ENCODE measurements around the gene GABBR2. TPM values are rescaled to one million over a fixed set of nuclear protein-coding genes. Genes with fewer than 3 reads are reported as not detected.
"Not testable (repeated sequence)": the region's sequence is repeated elsewhere in the genome, so short reads cannot be mapped to it uniquely, and the experiment has no call there.

The GABBR2 gene
- total RNA-seq, 1 donor from 2014 or later = not detected

- intact Hi-C loops (cut with micrococcal nuclease) = no loop called here
These were observed 111.4 kb downstream of the GABBR2 start for GRCh38 chr9:98597236-98597771.

- intact Hi-C loops (cut with micrococcal nuclease) = no loop called here
These were observed 112.2 kb downstream of the GABBR2 start for GRCh38 chr9:98596486-98596885.

GRCh38 chr9:98594546-98595160 is 114.1 kb downstream of the GABBR2 start:
- intact Hi-C loops (cut with micrococcal nuclease) = no loop called here

GRCh38 chr9:98593354-98594253 is 115.1 kb downstream of the GABBR2 start:
- intact Hi-C loops (cut with micrococcal nuclease) = no loop called here

GRCh38 chr9:98591696-98592095 is 117.0 kb downstream of the GABBR2 start:
- intact Hi-C loops (cut with micrococcal nuclease) = no loop called here

- intact Hi-C loops (cut with micrococcal nuclease) = no loop called here
These were observed 118.6 kb downstream of the GABBR2 start for GRCh38 chr9:98590101-98590500.

GRCh38 chr9:98589102-98589501 is 119.6 kb downstream of the GABBR2 start:
- intact Hi-C loops (cut with micrococcal nuclease) = no loop called here

GRCh38 chr9:98584853-98585438 is 123.8 kb downstream of the GABBR2 start:
- intact Hi-C loops (cut with micrococcal nuclease) = not testable (repeated sequence)

- intact Hi-C loops (cut with micrococcal nuclease) = no loop called here
These were observed 124.7 kb downstream of the GABBR2 start for GRCh38 chr9:98584059-98584458.

GRCh38 chr9:98583417-98583816 is 125.3 kb downstream of the GABBR2 start:
- intact Hi-C loops (cut with micrococcal nuclease) = no loop called here

GRCh38 chr9:98580956-98581355 is 127.8 kb downstream of the GABBR2 start:
- intact Hi-C loops (cut with micrococcal nuclease) = no loop called here

- intact Hi-C loops (cut with micrococcal nuclease) = no loop called here
These were observed 129.0 kb downstream of the GABBR2 start for GRCh38 chr9:98579700-98580099.

GRCh38 chr9:98577446-98577845 is 131.3 kb downstream of the GABBR2 start:
- intact Hi-C loops (cut with micrococcal nuclease) = no loop called here

- intact Hi-C loops (cut with micrococcal nuclease) = no loop called here
These were observed 131.9 kb downstream of the GABBR2 start for GRCh38 chr9:98576859-98577258.

GRCh38 chr9:98576354-98576753 is 132.4 kb downstream of the GABBR2 start:
- intact Hi-C loops (cut with micrococcal nuclease) = no loop called here

- intact Hi-C loops (cut with micrococcal nuclease) = no loop called here
These were observed 133.1 kb downstream of the GABBR2 start for GRCh38 chr9:98575379-98576346.

- intact Hi-C loops (cut with micrococcal nuclease) = no loop called here
These were observed 134.9 kb downstream of the GABBR2 start for GRCh38 chr9:98573749-98574278.

GRCh38 chr9:98572796-98573195 is 135.9 kb downstream of the GABBR2 start:
- intact Hi-C loops (cut with micrococcal nuclease) = no loop called here

- intact Hi-C loops (cut with micrococcal nuclease) = no loop called here
These were observed 136.6 kb downstream of the GABBR2 start for GRCh38 chr9:98572054-98572627.

- intact Hi-C loops (cut with micrococcal nuclease) = no loop called here
These were observed 137.1 kb downstream of the GABBR2 start for GRCh38 chr9:98571643-98572042.

Measured in T-helper 1 cell treated with Interleukin-12 subunit alpha and Interleukin-12 subunit beta and Interleukin-4 antibody, amounts not matched to agents 30 ng/mL and 1 ng/mL, for 36 hours (primary cell).